ENCODE measurements around the gene PDIA5.

The PDIA5 gene

GRCh38 chr3:123122525-123123315 lies 55.9 kb downstream of the PDIA5 start:
- no peak for DNase-seq

GRCh38 chr3:123123716-123124616 lies 57.1 kb downstream of the PDIA5 start:
- DNase-seq, result no peak

GRCh38 chr3:123124971-123125370 lies 58.1 kb downstream of the PDIA5 start:
- no peak for DNase-seq

GRCh38 chr3:123126031-123126430 lies 59.2 kb downstream of the PDIA5 start:
- no peak for DNase-seq

- no peak for DNase-seq
Measured at GRCh38 chr3:123126653-123127052, 59.8 kb downstream of the PDIA5 start.

GRCh38 chr3:123129092-123129491 lies 62.3 kb downstream of the PDIA5 start:
- no peak for DNase-seq

- no peak for DNase-seq
Measured at GRCh38 chr3:123129532-123129931, 62.7 kb downstream of the PDIA5 start.

- no peak for DNase-seq
Measured at GRCh38 chr3:123130079-123130750, 63.4 kb downstream of the PDIA5 start.

- no peak for DNase-seq
Measured at GRCh38 chr3:123134671-123135070, 67.8 kb downstream of the PDIA5 start.

GRCh38 chr3:123137001-123137400 lies 70.2 kb downstream of the PDIA5 start:
- no peak for DNase-seq

- DNase-seq, result no peak
Measured at GRCh38 chr3:123138839-123139444, 72.1 kb downstream of the PDIA5 start.

- no peak for DNase-seq
Measured at GRCh38 chr3:123139522-123139921, 72.7 kb downstream of the PDIA5 start.

GRCh38 chr3:123140550-123140949 lies 73.7 kb downstream of the PDIA5 start:
- DNase-seq, result no peak

GRCh38 chr3:123141276-123141675 lies 74.5 kb downstream of the PDIA5 start:
- no peak for DNase-seq

GRCh38 chr3:123143669-123144411 lies 77.0 kb downstream of the PDIA5 start:
- DNase-seq, result peak; percentile 27

- no peak for DNase-seq
Measured at GRCh38 chr3:123147754-123148535, 81.1 kb downstream of the PDIA5 start.

- no peak for DNase-seq
Measured at GRCh38 chr3:123148772-123149171, 81.9 kb downstream of the PDIA5 start.

- DNase-seq, result no peak
Measured at GRCh38 chr3:123149525-123149924, 82.7 kb downstream of the PDIA5 start.

GRCh38 chr3:123150449-123151215 lies 83.8 kb downstream of the PDIA5 start:
- no peak for DNase-seq

GRCh38 chr3:123151251-123151705 lies 84.5 kb downstream of the PDIA5 start:
- DNase-seq, result no peak
